MM.1S (cell line): ENCODE results near the gene MCTP2.

ENCODE experiments used
- DNase-seq: peaks from one replicate; pipeline ENCODE4 v3.0.0-alpha.2; 2015
- H2AFZ ChIP-seq: fragments of 300-600 bp; sonication (generic); 2 replicates; pipeline ENCODE4 v1.6.0; 2016; ENCODE audit warnings: antibody characterized with exemption, low read length
- H3F3A ChIP-seq: fragments of 300-600 bp; sonication (generic); 2 replicates; pipeline ENCODE4 v1.6.1; 2016; ENCODE audit warnings: mild to moderate bottlenecking, antibody characterized with exemption, low read length, moderate library complexity, mixed read lengths; ENCODE audit not compliant: insufficient read depth
- H3K27ac ChIP-seq: fragments of 300-600 bp; sonication (generic); 2 replicates; pipeline ENCODE4 v1.5.1; 2016; ENCODE audit warnings: mild to moderate bottlenecking, low read length
- H3K27me3 ChIP-seq: fragments of 300-600 bp; sonication (generic); replicated peaks from 2 replicates; pipeline ENCODE4 v1.6.0; 2016; ENCODE audit warnings: low read length; ENCODE audit not compliant: insufficient read depth
- H3K36me3 ChIP-seq: fragments of 300-600 bp; sonication (generic); replicated peaks from 2 replicates; pipeline ENCODE4 v1.6.1; 2016; ENCODE audit warnings: mild to moderate bottlenecking, low read length, mixed read lengths; ENCODE audit not compliant: insufficient read depth
- H3K4me1 ChIP-seq: fragments of 300-600 bp; sonication (generic); 2 replicates; pipeline ENCODE4 v1.6.1; 2016; ENCODE audit warnings: low read length, mixed read lengths
- H3K4me2 ChIP-seq: fragments of 300-600 bp; sonication (generic); 2 replicates; pipeline ENCODE4 v1.6.0; 2016; ENCODE audit warnings: low read depth, low read length
- H3K4me3 ChIP-seq: fragments of 300-600 bp; sonication (generic); 2 replicates; pipeline ENCODE4 v1.5.1; 2016; ENCODE audit warnings: low read length, mixed read lengths
- H3K79me2 ChIP-seq: fragments of 300-600 bp; sonication (generic); 2 replicates; pipeline ENCODE4 v1.6.1; 2016; ENCODE audit warnings: mixed run types, low read length, mixed read lengths
- H3K9ac ChIP-seq: fragments of 300-600 bp; sonication (generic); 2 replicates; pipeline ENCODE4 v1.6.1; 2016; ENCODE audit warnings: low read length, mixed read lengths
- H3K9me2 ChIP-seq: fragments of 300-600 bp; sonication (generic); replicated peaks from 2 replicates; pipeline ENCODE4 v1.6.1; 2016; ENCODE audit warnings: mild to moderate bottlenecking, low read length, mixed read lengths; ENCODE audit not compliant: insufficient read depth
- H3K9me3 ChIP-seq: fragments of 300-600 bp; sonication (generic); replicated peaks from 2 replicates; pipeline ENCODE4 v1.6.1; 2016; ENCODE audit warnings: mild to moderate bottlenecking, low read length, mixed read lengths; ENCODE audit not compliant: insufficient read depth
- H4K20me1 ChIP-seq: fragments of 300-600 bp; sonication (generic); 2 replicates; pipeline ENCODE4 v1.6.1; 2016; ENCODE audit warnings: mild to moderate bottlenecking, low read length, moderate library complexity, mixed read lengths; ENCODE audit not compliant: insufficient read depth
- EZH2 ChIP-seq: fragments of 300-600 bp; sonication (generic); optimal IDR thresholded peaks from 2 replicates; pipeline ENCODE3; 2017; ENCODE audit warnings: low read depth, mild to moderate bottlenecking, antibody characterized with exemption, low read length, mixed read lengths
- EZH2phosphoT487 ChIP-seq: fragments of 300-600 bp; sonication (generic); IDR thresholded peaks from 2 replicates; pipeline ENCODE4 v1.6.1; 2018; ENCODE audit warnings: antibody characterized with exemption, low read length
- TF ChIP-seq, protein P1 (sequence below): fragments of 300-600 bp; sonication (generic); IDR thresholded peaks from 2 replicates; pipeline ENCODE4 v1.5.1; 2016; ENCODE audit warnings: antibody characterized with exemption, low read length, mixed read lengths

MCTP2 gene

DNA sequence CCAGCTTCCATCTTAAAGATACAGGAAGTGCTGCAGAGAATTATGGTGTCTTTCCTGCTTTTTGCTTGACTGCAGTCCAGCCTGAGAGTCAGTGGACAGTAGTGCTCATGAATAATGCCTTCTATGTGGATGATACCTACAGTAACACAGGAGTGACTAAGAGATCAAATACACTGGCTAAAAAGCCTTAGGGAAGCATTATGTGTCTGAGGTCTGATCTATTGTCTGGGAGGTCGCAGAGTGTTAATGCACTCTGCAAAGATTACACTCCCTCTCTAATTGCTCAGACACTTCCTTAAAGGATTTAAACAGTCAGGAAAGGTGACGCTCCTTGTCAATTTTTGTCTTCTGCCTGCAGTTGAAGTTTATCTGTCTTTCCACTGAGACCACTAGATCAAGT is 183.6 kb downstream of the MCTP2 start:
- Histone ChIP-seq H2AFZ (no peak overlapping the region), H3K27me3 (no peaks in the 10 kb centered on the region), H3K79me2 (no peaks in the 10 kb centered on the region), H3K4me2 (no peak overlapping the region), H3K9me3 (no peaks in the 10 kb centered on the region), H3K4me3 (no peak overlapping the region), H3K9ac (no peak overlapping the region), H3K36me3 (no peaks in the 10 kb centered on the region), H3F3A (no peaks in the 10 kb centered on the region), H4K20me1 (no peaks in the 10 kb centered on the region), H3K27ac (no peak overlapping the region), H3K4me1 (no peaks in the 10 kb centered on the region), H3K9me2 (no peaks in the 10 kb centered on the region)
- no peak for TF ChIP-seq EZH2phosphoT487
- no peak for DNase-seq

DNA sequence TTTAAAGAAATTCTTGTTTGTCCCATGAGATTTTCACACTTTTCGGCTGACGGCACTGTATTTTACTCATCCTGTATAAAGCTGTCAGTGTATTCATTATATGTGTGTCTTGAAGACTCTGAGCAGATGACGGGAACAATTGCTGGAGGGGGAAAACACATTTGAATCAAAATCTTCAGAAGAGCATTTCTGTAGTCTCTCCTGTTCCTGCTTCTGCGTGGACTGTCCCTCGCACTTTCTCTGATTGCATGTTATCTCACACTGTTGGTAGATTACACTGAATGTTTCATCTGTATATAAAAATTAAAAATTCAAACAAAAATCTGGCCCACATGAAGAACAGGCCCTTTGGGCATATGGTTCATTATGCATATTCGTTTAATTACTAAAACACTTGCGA is 184.9 kb downstream of the MCTP2 start:
- H3K9me3 ChIP-seq, result no peaks in the 10 kb centered on the region
- no peak overlapping the region for H3K27ac ChIP-seq
- H3K79me2 ChIP-seq, result no peaks in the 10 kb centered on the region
- no peaks in the 10 kb centered on the region for H4K20me1 ChIP-seq
- no peak overlapping the region for H3K4me3 ChIP-seq
- no peak overlapping the region for H3K9ac ChIP-seq
- no peaks in the 10 kb centered on the region for H3F3A ChIP-seq
- TF ChIP-seq EZH2 (no peak), EZH2phosphoT487 (no peak)
- TF ChIP-seq, protein P1, sequence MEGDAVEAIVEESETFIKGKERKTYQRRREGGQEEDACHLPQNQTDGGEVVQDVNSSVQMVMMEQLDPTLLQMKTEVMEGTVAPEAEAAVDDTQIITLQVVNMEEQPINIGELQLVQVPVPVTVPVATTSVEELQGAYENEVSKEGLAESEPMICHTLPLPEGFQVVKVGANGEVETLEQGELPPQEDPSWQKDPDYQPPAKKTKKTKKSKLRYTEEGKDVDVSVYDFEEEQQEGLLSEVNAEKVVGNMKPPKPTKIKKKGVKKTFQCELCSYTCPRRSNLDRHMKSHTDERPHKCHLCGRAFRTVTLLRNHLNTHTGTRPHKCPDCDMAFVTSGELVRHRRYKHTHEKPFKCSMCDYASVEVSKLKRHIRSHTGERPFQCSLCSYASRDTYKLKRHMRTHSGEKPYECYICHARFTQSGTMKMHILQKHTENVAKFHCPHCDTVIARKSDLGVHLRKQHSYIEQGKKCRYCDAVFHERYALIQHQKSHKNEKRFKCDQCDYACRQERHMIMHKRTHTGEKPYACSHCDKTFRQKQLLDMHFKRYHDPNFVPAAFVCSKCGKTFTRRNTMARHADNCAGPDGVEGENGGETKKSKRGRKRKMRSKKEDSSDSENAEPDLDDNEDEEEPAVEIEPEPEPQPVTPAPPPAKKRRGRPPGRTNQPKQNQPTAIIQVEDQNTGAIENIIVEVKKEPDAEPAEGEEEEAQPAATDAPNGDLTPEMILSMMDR, result no peak
- H3K36me3 ChIP-seq, result no peaks in the 10 kb centered on the region
- H3K9me2 ChIP-seq, result no peaks in the 10 kb centered on the region
- DNase-seq, result no peak
- no peak overlapping the region for H2AFZ ChIP-seq
- no peak overlapping the region for H3K4me2 ChIP-seq
- H3K27me3 ChIP-seq, result no peaks in the 10 kb centered on the region
- H3K4me1 ChIP-seq, result no peaks in the 10 kb centered on the region

DNA sequence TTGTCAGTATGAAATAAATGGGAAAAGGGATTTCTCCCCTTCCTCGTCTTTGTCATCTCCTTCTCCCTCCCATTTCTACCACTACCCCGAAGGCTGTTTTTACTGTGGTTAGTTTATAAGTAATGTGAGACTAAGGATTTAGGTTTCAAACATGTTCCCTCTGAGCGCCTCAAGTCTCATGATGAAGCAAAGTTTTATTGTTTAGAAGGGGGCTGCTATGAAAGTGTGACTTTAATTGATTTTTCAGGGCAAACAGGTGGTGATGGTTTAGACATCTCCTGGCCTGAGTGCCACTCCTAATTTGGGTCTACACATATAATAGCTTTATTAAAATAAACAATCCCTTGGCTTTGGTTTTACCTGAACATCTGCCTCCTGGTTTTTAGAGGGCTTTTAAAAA is 185.5 kb downstream of the MCTP2 start:
- no peak overlapping the region for H3K27ac ChIP-seq
- no peaks in the 10 kb centered on the region for H3K9me2 ChIP-seq
- H3K79me2 ChIP-seq, result no peaks in the 10 kb centered on the region
- TF ChIP-seq, protein P1, result no peak
- TF ChIP-seq EZH2phosphoT487 (no peak), EZH2 (no peak)
- H3K4me2 ChIP-seq, result no peak overlapping the region
- H3K27me3 ChIP-seq, result no peaks in the 10 kb centered on the region
- no peaks in the 10 kb centered on the region for H3K4me1 ChIP-seq
- no peaks in the 10 kb centered on the region for H3K9me3 ChIP-seq
- H3K4me3 ChIP-seq, result no peak overlapping the region
- DNase-seq, result no peak
- no peaks in the 10 kb centered on the region for H4K20me1 ChIP-seq
- no peak overlapping the region for H3K9ac ChIP-seq
- H3K36me3 ChIP-seq, result no peaks in the 10 kb centered on the region
- no peak overlapping the region for H2AFZ ChIP-seq
- no peaks in the 10 kb centered on the region for H3F3A ChIP-seq

DNA sequence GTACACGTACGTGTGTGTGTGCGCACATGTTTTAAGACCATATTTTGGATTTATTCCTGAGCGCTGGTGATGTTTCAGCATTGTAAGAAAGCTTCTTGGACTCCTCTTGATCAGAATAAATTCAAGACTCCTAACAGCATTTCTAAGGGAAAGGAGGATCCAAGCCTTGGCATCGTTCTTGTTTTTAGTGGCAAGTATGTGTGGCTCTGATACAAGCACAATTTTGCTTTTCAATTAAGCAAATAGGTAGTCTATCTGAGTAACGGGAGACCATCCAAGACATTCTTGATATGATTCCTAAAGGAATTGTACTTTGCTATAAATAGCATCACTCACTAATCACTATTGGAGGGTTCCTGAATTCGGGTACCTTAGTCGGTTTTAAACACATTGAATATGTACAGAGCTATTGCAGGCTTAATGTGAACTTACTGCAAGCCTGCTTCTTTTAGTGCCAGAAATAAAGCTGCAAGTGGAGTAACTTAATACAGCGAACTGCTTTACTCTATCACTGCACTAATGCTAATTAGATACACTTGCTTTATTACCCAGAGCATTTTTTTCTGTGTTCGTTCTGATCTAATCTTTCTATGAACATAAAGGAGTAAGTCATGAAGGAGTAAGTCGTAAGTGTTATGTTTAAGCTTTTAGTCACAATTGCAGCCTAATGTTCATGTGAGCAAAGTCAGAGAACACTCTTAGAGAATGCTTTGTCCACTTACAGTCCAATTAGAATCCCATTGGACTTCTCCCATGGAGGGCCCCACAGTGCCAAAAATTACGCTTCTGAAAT is 186.3 kb downstream of the MCTP2 start:
- Histone ChIP-seq H4K20me1 (no peaks in the 10 kb centered on the region), H3K4me2 (no peak overlapping the region), H3F3A (no peaks in the 10 kb centered on the region), H3K4me3 (no peak overlapping the region), H3K79me2 (no peaks in the 10 kb centered on the region), H3K27me3 (no peaks in the 10 kb centered on the region), H2AFZ (no peak overlapping the region), H3K9ac (no peak overlapping the region), H3K9me2 (no peaks in the 10 kb centered on the region), H3K36me3 (no peaks in the 10 kb centered on the region), H3K4me1 (no peaks in the 10 kb centered on the region), H3K9me3 (no peaks in the 10 kb centered on the region), H3K27ac (no peak overlapping the region)
- TF ChIP-seq EZH2 (no peak), EZH2phosphoT487 (no peak)
- TF ChIP-seq, protein P1, result no peak
- DNase-seq, result no peak
